SK-N-MC (cell line): ENCODE data around the gene ZHX3.

Source experiments
- DNase-seq: peaks from one replicate; pipeline ENCODE4 v3.0.0-alpha.2; 2011; ENCODE audit warnings: low read depth, low spot score
- H3K27ac ChIP-seq: fragments of 200-600 bp; sonication (generic); 2 replicates; pipeline ENCODE4 v1.5.1; 2016; ENCODE audit warnings: mixed run types
- H3K36me3 ChIP-seq: fragments of 200-600 bp; sonication (generic); 2 replicates; pipeline ENCODE4 v1.6.1; 2017; ENCODE audit warnings: antibody characterized with exemption, low read length, mixed read lengths; ENCODE audit not compliant: insufficient read depth
- H3K4me3 ChIP-seq: fragments of 200-600 bp; sonication (generic); 2 replicates; pipeline ENCODE4 v1.5.1; 2016
- H3K9ac ChIP-seq: fragments of 200-600 bp; sonication (generic); 2 replicates; pipeline ENCODE4 v1.8.0; 2017; ENCODE audit warnings: mixed run types, mixed read lengths; ENCODE audit not compliant: insufficient read length
- H3K9me3 ChIP-seq: fragments of 200-600 bp; sonication (generic); 2 replicates; pipeline ENCODE4 v1.6.1; 2017; ENCODE audit warnings: low read depth, mild to moderate bottlenecking, antibody characterized with exemption, low read length, moderate library complexity, mixed read lengths
- EZH2 ChIP-seq: fragments of 200-600 bp; sonication (generic); IDR thresholded peaks from one replicate; pipeline ENCODE4 v1.6.1; 2017; ENCODE audit warnings: antibody characterized with exemption
- FOXP2 ChIP-seq: optimal IDR thresholded peaks from 2 replicates; pipeline ENCODE3; 2011; ENCODE audit warnings: mild to moderate bottlenecking, moderate library complexity; ENCODE audit not compliant: insufficient read depth; ENCODE audit errors: extremely low read length, control extremely low read depth
- POLR2AphosphoS5 ChIP-seq: IDR thresholded peaks from 2 replicates; pipeline ENCODE4 v1.6.1; 2012; ENCODE audit warnings: mild to moderate bottlenecking, low read depth, low read length, borderline replicate concordance

The ZHX3 gene

GRCh38 chr20:41229259-41229658 is 88.3 kb downstream of the ZHX3 start:
- no peak overlapping the region for H3K4me3 ChIP-seq
- TF ChIP-seq POLR2AphosphoS5 (no peak), FOXP2 (no peak), EZH2 (no peak)
- no peaks in the 10 kb centered on the region for H3K36me3 ChIP-seq
- DNase-seq: no peak
- no peak overlapping the region for H3K9ac ChIP-seq
- no peaks in the 10 kb centered on the region for H3K9me3 ChIP-seq
- H3K27ac ChIP-seq: no peak overlapping the region

DNA sequence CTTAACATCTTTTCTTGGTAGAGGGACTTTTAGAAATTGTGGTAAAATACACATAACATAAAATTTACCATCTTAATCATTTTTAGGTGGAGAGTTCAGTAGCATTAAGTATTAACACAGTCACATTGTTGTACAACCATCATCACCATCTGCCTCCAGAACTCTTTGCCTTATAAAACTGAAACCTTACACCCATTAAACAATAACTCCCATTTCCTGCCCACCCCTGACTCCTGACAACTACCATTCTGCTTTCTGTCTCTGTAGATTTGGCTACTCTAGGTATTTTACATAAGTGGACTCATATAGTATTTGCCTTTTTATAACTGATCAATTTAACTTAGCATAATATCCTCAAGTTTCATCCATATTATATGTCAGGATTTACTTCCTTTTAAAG is 88.7 kb downstream of the ZHX3 start:
- TF ChIP-seq EZH2: no peak
- TF ChIP-seq POLR2AphosphoS5: no peak
- TF ChIP-seq FOXP2: no peak
- no peak for DNase-seq
- Histone ChIP-seq H3K9ac (no peak overlapping the region), H3K9me3 (no peaks in the 10 kb centered on the region), H3K4me3 (no peak overlapping the region), H3K36me3 (no peaks in the 10 kb centered on the region), H3K27ac (no peak overlapping the region)

DNA sequence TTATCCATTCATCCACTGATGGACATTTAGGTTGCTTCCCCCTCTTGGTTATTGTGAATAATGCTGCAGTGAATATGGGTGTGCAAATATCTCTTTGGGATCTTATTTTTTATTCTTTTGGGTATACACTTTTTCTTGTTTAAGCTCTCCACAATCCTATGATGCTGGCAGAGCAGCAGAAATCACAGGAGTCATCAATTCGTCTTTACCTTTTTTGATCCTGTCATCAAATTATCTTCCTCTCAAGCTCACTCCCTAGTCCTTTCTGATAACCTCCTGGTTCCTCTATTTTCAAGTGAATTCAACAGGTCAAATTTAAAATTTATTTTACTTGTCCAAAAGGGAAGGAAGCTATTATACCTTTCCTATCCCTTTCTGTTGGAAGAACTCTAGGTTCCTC is 91.1 kb downstream of the ZHX3 start:
- Histone ChIP-seq H3K9me3 (no peaks in the 10 kb centered on the region), H3K4me3 (no peak overlapping the region), H3K27ac (no peak overlapping the region), H3K9ac (no peak overlapping the region), H3K36me3 (no peaks in the 10 kb centered on the region)
- no peak for DNase-seq
- no peak for TF ChIP-seq FOXP2
- no peak for TF ChIP-seq EZH2
- TF ChIP-seq POLR2AphosphoS5: no peak

- Histone ChIP-seq H3K9me3 (no peaks in the 10 kb centered on the region), H3K9ac (no peak overlapping the region), H3K36me3 (no peaks in the 10 kb centered on the region), H3K4me3 (no peak overlapping the region), H3K27ac (no peak overlapping the region)
- TF ChIP-seq FOXP2 (no peak), EZH2 (no peak), POLR2AphosphoS5 (no peak)
- no peak for DNase-seq
These were observed 92.4 kb downstream of the ZHX3 start for GRCh38 chr20:41225091-41225490.

DNA sequence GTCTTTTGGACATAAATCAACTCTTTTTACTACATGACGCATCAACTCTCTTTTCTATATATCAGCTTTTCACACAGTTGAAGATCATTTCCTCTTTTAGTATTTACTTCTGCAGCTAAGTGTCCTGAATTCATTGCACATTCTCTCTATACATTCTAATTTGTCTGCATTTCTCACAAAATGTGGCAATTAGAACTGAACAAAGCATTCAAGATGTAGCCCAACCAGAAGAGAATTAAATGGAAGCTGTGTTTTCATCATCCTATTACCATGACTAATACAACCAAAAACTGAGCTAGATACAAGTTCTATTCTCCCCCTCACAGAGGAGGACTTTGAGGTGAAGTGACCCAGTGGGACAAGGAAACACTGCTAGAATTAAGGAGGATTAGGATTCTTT is 93.2 kb downstream of the ZHX3 start:
- TF ChIP-seq POLR2AphosphoS5: no peak
- Histone ChIP-seq H3K36me3 (no peaks in the 10 kb centered on the region), H3K9me3 (no peaks in the 10 kb centered on the region), H3K4me3 (no peak overlapping the region), H3K27ac (peak overlapping the region; percentile 1; the same call in 1 of the 2 replicates), H3K9ac (no peak overlapping the region)
- no peak for DNase-seq

DNA sequence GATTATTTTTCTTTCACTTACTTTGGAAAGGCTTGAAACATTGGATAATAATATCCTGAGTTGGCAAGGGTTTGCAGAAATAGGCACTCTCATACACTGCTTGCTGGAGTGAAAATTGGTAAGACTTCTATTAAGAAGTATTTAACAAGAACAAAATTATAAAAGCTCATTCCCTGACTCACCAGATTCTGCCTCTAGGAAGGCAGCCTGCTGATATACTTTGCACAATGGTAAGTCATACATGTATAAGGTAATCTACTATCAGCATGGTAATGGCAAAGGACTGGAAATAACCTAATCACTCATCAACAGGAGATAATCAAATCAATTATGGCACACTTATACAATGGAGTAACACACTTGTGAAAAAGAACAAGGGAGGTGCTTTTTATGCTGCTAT is 94.4 kb downstream of the ZHX3 start:
- TF ChIP-seq POLR2AphosphoS5 (no peak), EZH2 (no peak), FOXP2 (no peak)

GRCh38 chr20:41222703-41223102 is 94.8 kb downstream of the ZHX3 start:
- H3K9me3 ChIP-seq: no peaks in the 10 kb centered on the region
- no peak overlapping the region for H3K27ac ChIP-seq
- no peak overlapping the region for H3K4me3 ChIP-seq
- no peaks in the 10 kb centered on the region for H3K36me3 ChIP-seq
- no peak overlapping the region for H3K9ac ChIP-seq
- TF ChIP-seq FOXP2 (no peak), POLR2AphosphoS5 (no peak), EZH2 (no peak)
- DNase-seq: no peak

More for the DNA sequence above, 94.4 kb downstream of the ZHX3 start:
- Histone ChIP-seq H3K9ac (no peak overlapping the region), H3K9me3 (no peaks in the 10 kb centered on the region), H3K27ac (no peak overlapping the region), H3K4me3 (no peak overlapping the region), H3K36me3 (no peaks in the 10 kb centered on the region)
- no peak for DNase-seq

- H3K4me3 ChIP-seq: no peak overlapping the region
- DNase-seq: no peak
- H3K9ac ChIP-seq: no peak overlapping the region
- no peaks in the 10 kb centered on the region for H3K9me3 ChIP-seq
- no peak for TF ChIP-seq FOXP2
- TF ChIP-seq EZH2: no peak
- TF ChIP-seq POLR2AphosphoS5: no peak
- no peak overlapping the region for H3K27ac ChIP-seq
- no peaks in the 10 kb centered on the region for H3K36me3 ChIP-seq
These were observed 95.2 kb downstream of the ZHX3 start for GRCh38 chr20:41222296-41222695.

GRCh38 chr20:41221614-41222218 is 95.8 kb downstream of the ZHX3 start:
- no peaks in the 10 kb centered on the region for H3K9me3 ChIP-seq
- TF ChIP-seq POLR2AphosphoS5 (no peak), FOXP2 (no peak), EZH2 (no peak)
- H3K27ac ChIP-seq: no peak overlapping the region
- no peaks in the 10 kb centered on the region for H3K36me3 ChIP-seq
- DNase-seq: no peak
- H3K4me3 ChIP-seq: no peak overlapping the region
- H3K9ac ChIP-seq: no peak overlapping the region
